ENCODE results near the gene RAB37. TPM values are rescaled to one million over a fixed set of nuclear protein-coding genes. Genes with fewer than 3 reads are reported as not detected.

RAB37 gene
- total RNA-seq, 1 donor from 2014 or later, result under 0.01 TPM

DNA sequence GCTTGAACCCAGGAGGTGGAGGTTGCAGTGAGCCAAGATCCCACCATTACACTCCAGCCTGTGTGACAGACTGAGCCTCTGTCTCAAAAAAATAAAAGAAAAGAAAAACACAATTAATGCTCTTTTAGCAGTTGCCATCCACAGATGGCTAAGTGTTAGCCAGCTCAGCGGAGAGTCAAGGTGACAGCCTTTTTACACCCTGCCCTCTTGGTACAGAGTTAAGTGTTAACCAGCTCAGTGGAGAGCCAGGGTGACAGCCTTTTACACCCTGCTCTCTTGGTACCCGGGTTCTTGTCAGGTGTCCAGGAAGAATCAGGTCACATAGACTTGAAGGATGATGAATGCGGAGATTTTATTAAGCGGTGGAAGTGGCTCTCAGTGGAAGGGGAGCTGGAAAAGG is 16.6 kb upstream of the RAB37 start:
- FAIRE-seq, result no peak
- H3K27me3 ChIP-seq (ENCODE audit: control insufficient read depth, insufficient read depth, low read length), result peaks cover under 1% of the 10 kb centered on the region
- TF ChIP-seq, protein P1, sequence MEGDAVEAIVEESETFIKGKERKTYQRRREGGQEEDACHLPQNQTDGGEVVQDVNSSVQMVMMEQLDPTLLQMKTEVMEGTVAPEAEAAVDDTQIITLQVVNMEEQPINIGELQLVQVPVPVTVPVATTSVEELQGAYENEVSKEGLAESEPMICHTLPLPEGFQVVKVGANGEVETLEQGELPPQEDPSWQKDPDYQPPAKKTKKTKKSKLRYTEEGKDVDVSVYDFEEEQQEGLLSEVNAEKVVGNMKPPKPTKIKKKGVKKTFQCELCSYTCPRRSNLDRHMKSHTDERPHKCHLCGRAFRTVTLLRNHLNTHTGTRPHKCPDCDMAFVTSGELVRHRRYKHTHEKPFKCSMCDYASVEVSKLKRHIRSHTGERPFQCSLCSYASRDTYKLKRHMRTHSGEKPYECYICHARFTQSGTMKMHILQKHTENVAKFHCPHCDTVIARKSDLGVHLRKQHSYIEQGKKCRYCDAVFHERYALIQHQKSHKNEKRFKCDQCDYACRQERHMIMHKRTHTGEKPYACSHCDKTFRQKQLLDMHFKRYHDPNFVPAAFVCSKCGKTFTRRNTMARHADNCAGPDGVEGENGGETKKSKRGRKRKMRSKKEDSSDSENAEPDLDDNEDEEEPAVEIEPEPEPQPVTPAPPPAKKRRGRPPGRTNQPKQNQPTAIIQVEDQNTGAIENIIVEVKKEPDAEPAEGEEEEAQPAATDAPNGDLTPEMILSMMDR (IDR thresholded peaks at IDR 0.05; ENCODE audit: insufficient read depth, low read length, severe bottlenecking), result no peak

DNA sequence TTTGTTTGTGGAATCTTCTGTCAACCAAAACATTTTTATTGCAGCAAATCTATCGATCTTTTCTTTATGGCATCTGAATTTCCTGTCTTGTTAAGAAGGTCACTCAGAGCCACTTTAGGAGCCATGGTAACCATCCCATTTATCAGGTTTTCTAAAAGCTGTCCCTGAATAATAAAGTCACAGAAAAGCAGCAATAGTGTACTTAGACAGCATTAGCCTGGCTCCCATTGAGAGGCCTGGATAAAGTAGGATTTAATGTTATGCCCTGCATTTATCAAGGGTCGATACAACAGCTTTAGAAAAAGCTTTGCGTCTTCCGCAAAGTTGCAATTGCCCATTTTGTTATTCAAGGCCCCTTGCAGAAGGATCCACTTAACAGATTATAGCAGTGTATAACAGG is 14.3 kb upstream of the RAB37 start:
- TF ChIP-seq, protein P1 (IDR thresholded peaks at IDR 0.05; ENCODE audit: insufficient read depth, low read length, severe bottlenecking), result no peak
- Histone ChIP-seq H3K36me3 (ENCODE audit: control insufficient read depth, insufficient read depth, low read length) (no peaks in the 10 kb centered on the region), H3K4me3 (ENCODE audit: low read depth, low read length) (no peak overlapping the region), H3K27me3 (ENCODE audit: control insufficient read depth, insufficient read depth, low read length) (no peaks in the 10 kb centered on the region)
- no peak for DNase-seq (ENCODE audit: low read depth)
- FAIRE-seq, result no peak

More for the DNA sequence above, 16.6 kb upstream of the RAB37 start:
- Histone ChIP-seq H3K36me3 (ENCODE audit: control insufficient read depth, insufficient read depth, low read length) (no peaks in the 10 kb centered on the region), H3K4me3 (ENCODE audit: low read depth, low read length) (no peak overlapping the region)
- no peak for DNase-seq (ENCODE audit: low read depth)

DNA sequence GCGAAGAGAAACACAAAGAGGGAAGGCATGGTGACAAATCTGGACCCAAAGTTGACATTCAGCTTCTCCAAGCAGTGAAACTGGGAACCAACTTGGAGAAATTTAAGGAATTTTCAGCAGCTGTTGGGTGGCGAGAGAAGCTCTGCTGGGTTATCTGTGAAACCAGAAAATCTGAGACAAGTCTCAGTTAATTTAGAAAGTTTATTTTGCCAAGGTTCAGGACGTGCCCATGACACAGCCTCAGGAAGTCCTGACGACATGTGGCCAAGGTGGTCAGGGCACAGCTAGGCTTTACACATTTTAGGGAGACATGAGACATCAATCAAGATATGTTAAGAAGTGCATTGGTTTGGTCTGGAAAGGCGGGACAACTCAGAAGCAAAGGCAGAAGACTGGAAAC is 13.2 kb upstream of the RAB37 start:
- TF ChIP-seq, protein P1 (IDR thresholded peaks at IDR 0.05; ENCODE audit: insufficient read depth, low read length, severe bottlenecking), result no peak
- H3K27me3 ChIP-seq (ENCODE audit: control insufficient read depth, insufficient read depth, low read length), result no peaks in the 10 kb centered on the region
- FAIRE-seq, result no peak

DNA sequence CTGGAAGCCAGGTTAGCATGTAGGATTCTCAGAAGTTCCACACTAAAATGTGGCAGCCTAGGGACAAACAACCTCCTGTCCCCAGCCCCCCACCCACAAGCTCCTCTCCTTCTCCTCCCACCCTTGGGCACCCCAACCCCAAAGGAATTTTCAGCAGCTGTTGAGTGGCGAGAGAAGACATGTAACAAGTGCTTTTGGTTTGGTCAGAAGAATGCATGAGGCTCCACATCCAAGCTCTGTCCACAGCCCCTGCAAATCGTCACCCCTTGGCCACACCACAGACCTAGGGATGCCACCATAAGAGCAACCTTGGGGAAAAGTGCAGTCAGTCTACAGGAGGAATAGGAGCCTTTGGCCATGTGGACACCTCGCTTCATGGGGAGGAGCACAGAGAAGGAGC is 11.9 kb upstream of the RAB37 start:
- H3K4me3 ChIP-seq (ENCODE audit: low read depth, low read length), result no peak overlapping the region
- TF ChIP-seq, protein P1 (IDR thresholded peaks at IDR 0.05; ENCODE audit: insufficient read depth, low read length, severe bottlenecking), result no peak
- no peak for DNase-seq (ENCODE audit: low read depth)
- H3K27me3 ChIP-seq (ENCODE audit: control insufficient read depth, insufficient read depth, low read length), result no peaks in the 10 kb centered on the region
- no peak for FAIRE-seq
- H3K36me3 ChIP-seq (ENCODE audit: control insufficient read depth, insufficient read depth, low read length), result no peaks in the 10 kb centered on the region

More for the DNA sequence above, 13.2 kb upstream of the RAB37 start:
- Histone ChIP-seq H3K36me3 (ENCODE audit: control insufficient read depth, insufficient read depth, low read length) (no peaks in the 10 kb centered on the region), H3K4me3 (ENCODE audit: low read depth, low read length) (no peak overlapping the region)
- DNase-seq (ENCODE audit: low read depth), result no peak

DNA sequence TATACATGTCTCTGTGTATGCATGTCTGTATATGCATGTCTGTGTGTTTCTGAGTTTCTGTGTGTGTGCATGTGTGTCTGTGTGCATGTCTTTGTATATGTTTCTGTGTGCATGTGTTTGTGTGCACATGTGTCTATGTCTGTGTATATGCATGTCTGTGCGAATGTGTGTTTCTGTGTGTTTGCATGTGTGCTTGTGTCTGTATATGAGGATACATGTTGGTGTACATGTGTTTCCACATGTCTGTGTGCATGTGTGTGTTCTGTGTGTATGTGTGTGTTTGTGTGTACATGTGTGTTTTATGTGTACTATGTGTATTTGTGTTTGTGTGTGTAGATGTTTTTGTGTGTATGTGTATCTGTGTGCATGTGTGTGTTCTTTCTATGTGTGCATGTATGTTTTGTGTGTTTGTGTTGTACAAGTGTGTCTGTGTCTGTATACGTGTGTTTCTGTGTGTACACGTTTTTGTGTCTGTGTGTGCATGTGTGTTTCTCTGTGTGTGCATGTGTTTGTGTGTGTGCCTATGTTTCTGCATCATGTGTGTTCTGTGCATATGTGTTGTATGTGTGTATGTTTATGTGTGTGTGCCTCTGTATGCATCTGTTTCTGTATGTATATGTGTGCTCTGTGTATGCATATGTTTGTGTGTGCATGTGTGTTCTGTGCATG is 8.9 kb upstream of the RAB37 start:
- TF ChIP-seq, protein P1 (IDR thresholded peaks at IDR 0.05; ENCODE audit: insufficient read depth, low read length, severe bottlenecking), result no peak
- no peak for FAIRE-seq
- no peak for DNase-seq (ENCODE audit: low read depth)
- Histone ChIP-seq H3K4me3 (ENCODE audit: low read depth, low read length) (no peak overlapping the region), H3K36me3 (ENCODE audit: control insufficient read depth, insufficient read depth, low read length) (no peaks in the 10 kb centered on the region), H3K27me3 (ENCODE audit: control insufficient read depth, insufficient read depth, low read length) (no peaks in the 10 kb centered on the region)

DNA sequence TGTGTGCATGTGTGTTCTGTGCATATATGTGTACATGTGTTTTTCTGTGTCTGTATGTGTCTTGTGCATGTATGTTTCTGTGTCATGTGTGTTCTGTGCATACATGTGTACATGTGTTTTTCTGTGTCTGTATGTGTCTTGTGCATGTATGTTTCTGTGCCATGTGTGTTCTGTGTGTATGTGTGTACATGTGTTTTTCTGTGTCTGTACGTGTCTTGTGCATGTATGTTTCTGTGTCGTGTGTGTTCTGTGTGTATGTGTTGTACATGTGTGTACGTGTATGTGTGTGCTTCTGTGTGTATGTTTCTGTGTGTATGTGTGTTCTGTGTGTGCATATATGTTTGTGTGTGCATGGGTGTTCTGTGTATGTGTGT is 8.4 kb upstream of the RAB37 start:
- TF ChIP-seq, protein P1 (IDR thresholded peaks at IDR 0.05; ENCODE audit: insufficient read depth, low read length, severe bottlenecking), result no peak
- no peaks in the 10 kb centered on the region for H3K36me3 ChIP-seq (ENCODE audit: control insufficient read depth, insufficient read depth, low read length)
- no peak for DNase-seq (ENCODE audit: low read depth)
- peaks cover 2% of the 10 kb centered on the region for H3K27me3 ChIP-seq (ENCODE audit: control insufficient read depth, insufficient read depth, low read length)
- no peak overlapping the region for H3K4me3 ChIP-seq (ENCODE audit: low read depth, low read length)
- peak; percentile 99 for FAIRE-seq

Data from bronchial epithelial cell (primary cell).